H1 (cell line): ENCODE measurements around the gene PAK5. TPM values are rescaled to one million over a fixed set of nuclear protein-coding genes. Genes with fewer than 3 reads are reported as not detected.

ENCODE experiments used
- CTCF ChIA-PET: fragments of 300-600 bp; sonication (Branson Sonifier 250); formaldehyde crosslinking; loops from one replicate; lab custom pipeline; 2021; ENCODE audit not compliant: partially characterized antibody; lab: Charles Lee
- POLR2A ChIA-PET: fragments of 300-600 bp; sonication (Branson Sonifier 250); formaldehyde crosslinking; loops from one replicate; lab custom pipeline; 2021; ENCODE audit warnings: inconsistent platforms; ENCODE audit not compliant: partially characterized antibody; lab: Charles Lee
- DNase-seq, 2 experiments: peaks; one replicate each; pipeline versions ENCODE4 v3.0.0 to v3.0.0-alpha.2; 2010 to 2022; ENCODE audit warnings: low spot score in 2 of 2, low read depth in 1 of 2, mixed read lengths in 1 of 2
- FAIRE-seq: peaks from 2 replicates; lab custom pipeline; 2011; peaks lifted over from hg19 to GRCh38; lab: Jason Lieb, UNC
- H2AFZ ChIP-seq: 2 replicates; pipeline ENCODE4 v1.8.1; 2012; ENCODE audit warnings: low read length, inconsistent platforms
- H2AK5ac ChIP-seq: 2 replicates; pipeline ENCODE4 v1.6.1; 2013; ENCODE audit warnings: low read depth, low read length
- H2BK120ac ChIP-seq: replicated peaks from 2 replicates; pipeline ENCODE3; 2013; ENCODE audit warnings: low read depth, low read length, inconsistent platforms
- H2BK12ac ChIP-seq: 2 replicates; pipeline ENCODE4 v1.6.1; 2013; ENCODE audit warnings: low read depth, low read length
- H2BK15ac ChIP-seq: 2 replicates; pipeline ENCODE4 v1.6.1; 2013; ENCODE audit warnings: low read length
- H2BK20ac ChIP-seq: 2 replicates; pipeline ENCODE4 v1.6.1; 2013; ENCODE audit warnings: low read length
- H2BK5ac ChIP-seq: 2 replicates; pipeline ENCODE4 v1.6.1; 2013; ENCODE audit warnings: low read depth, low read length
- H3K14ac ChIP-seq: 2 replicates; pipeline ENCODE4 v1.6.1; 2013; ENCODE audit warnings: inconsistent platforms; ENCODE audit not compliant: insufficient read length
- H3K18ac ChIP-seq: 2 replicates; pipeline ENCODE4 v1.6.1; 2013; ENCODE audit warnings: low read length; ENCODE audit errors: extremely low read depth
- H3K23ac ChIP-seq: 2 replicates; pipeline ENCODE4 v1.6.1; 2013; ENCODE audit warnings: inconsistent platforms; ENCODE audit not compliant: insufficient read length
- H3K23me2 ChIP-seq: 2 replicates; pipeline ENCODE4 v1.6.1; 2013; ENCODE audit warnings: low read depth, low read length
- H3K27ac ChIP-seq: 2 replicates; pipeline ENCODE4 v1.6.1; 2011; ENCODE audit warnings: low read depth, low read length, inconsistent platforms
- H3K27me3 ChIP-seq, 4 experiments: replicated peaks in 1 of 4; 1 replicate in 1 of 4; 2 replicates in 3 of 4; pipeline versions ENCODE4 v1.6.1 to v1.8.1; 2011 to 2013; ENCODE audit warnings: low read length in 3 of 4, mild to moderate bottlenecking in 3 of 4, inconsistent platforms in 2 of 4, mixed read lengths in 2 of 4, moderate library complexity in 1 of 4; ENCODE audit not compliant: control insufficient read depth in 3 of 4, insufficient read depth in 3 of 4; ENCODE audit errors: extremely low read depth in 1 of 4
- H3K36me3 ChIP-seq, 4 experiments: 2 replicates each; pipeline versions ENCODE4 v1.6.1 to v1.8.1; 2011 to 2013; ENCODE audit warnings: mild to moderate bottlenecking in 4 of 4, low read length in 3 of 4, moderate library complexity in 2 of 4, control low read depth in 1 of 4, inconsistent platforms in 1 of 4; ENCODE audit not compliant: insufficient read depth in 4 of 4, control insufficient read depth in 2 of 4
- H3K4ac ChIP-seq: replicated peaks from 2 replicates; pipeline ENCODE3; 2013; ENCODE audit warnings: low read length, low read depth, mixed read lengths, inconsistent platforms; ENCODE audit not compliant: insufficient read length
- H3K4me1 ChIP-seq, 4 experiments: replicated peaks in 1 of 4; 1 replicate in 1 of 4; 2 replicates in 3 of 4; pipeline versions ENCODE4 v1.6.1 to v1.8.1; 2011 to 2013; ENCODE audit warnings: low read length in 3 of 4, inconsistent platforms in 2 of 4, mixed read lengths in 1 of 4; ENCODE audit not compliant: insufficient read depth in 4 of 4, control insufficient read depth in 3 of 4
- H3K4me2 ChIP-seq, 2 experiments: 2 replicates each; pipeline versions ENCODE4 v1.6.1 to v1.8.1; 2011 to 2013; ENCODE audit warnings: low read depth in 2 of 2, low read length in 2 of 2, control low read depth in 1 of 2, inconsistent platforms in 1 of 2, mild to moderate bottlenecking in 1 of 2; ENCODE audit not compliant: insufficient read depth in 1 of 2
- H3K4me3 ChIP-seq, 4 experiments: fragments of 200-600, 300-600 bp in 1 of 4; sonication (generic), shearing (Covaris generic), sonication (Bioruptor Twin) in 1 of 4; 2 replicates each; pipeline versions ENCODE4 v1.5.1 to v1.8.1; 2011 to 2016; ENCODE audit warnings: low read length in 4 of 4, low read depth in 3 of 4, control low read depth in 2 of 4, inconsistent platforms in 2 of 4, mild to moderate bottlenecking in 2 of 4, mixed read lengths in 1 of 4, moderate library complexity in 1 of 4; ENCODE audit not compliant: insufficient read depth in 2 of 4; ENCODE audit errors: extremely low read depth in 1 of 4
- H3K56ac ChIP-seq: replicated peaks from 2 replicates; pipeline ENCODE3; 2013; ENCODE audit warnings: low read depth, mild to moderate bottlenecking, mixed read lengths, low read length, inconsistent platforms; ENCODE audit not compliant: insufficient read length
- H3K79me1 ChIP-seq: 2 replicates; pipeline ENCODE4 v1.6.1; 2013; ENCODE audit warnings: low read depth, low read length, control low read depth
- H3K79me2 ChIP-seq, 2 experiments: 2 replicates each; pipeline versions ENCODE4 v1.6.1 to v1.8.1; 2012 to 2013; ENCODE audit warnings: low read length in 2 of 2, mild to moderate bottlenecking in 2 of 2, inconsistent platforms in 1 of 2; ENCODE audit not compliant: insufficient read depth in 2 of 2, control insufficient read depth in 1 of 2
- H3K9ac ChIP-seq, 4 experiments: replicated peaks in 1 of 4; 1 replicate in 1 of 4; 2 replicates in 3 of 4; pipeline versions ENCODE4 v1.6.1 to v1.8.1; 2011 to 2013; ENCODE audit warnings: low read depth in 3 of 4, low read length in 3 of 4, control low read depth in 2 of 4, mild to moderate bottlenecking in 2 of 4, moderate library complexity in 2 of 4, inconsistent platforms in 1 of 4; ENCODE audit errors: extremely low read depth in 1 of 4
- H3K9me3 ChIP-seq, 2 experiments: 2 replicates each; pipeline versions ENCODE4 v1.6.1 to v1.8.1; 2012 to 2013; ENCODE audit warnings: mild to moderate bottlenecking in 2 of 2, moderate library complexity in 2 of 2, control low read depth in 1 of 2, inconsistent platforms in 1 of 2, low read depth in 1 of 2, low read length in 1 of 2, mixed read lengths in 1 of 2; ENCODE audit not compliant: insufficient read depth in 2 of 2
- H4K20me1 ChIP-seq, 2 experiments: replicated peaks in 1 of 2; 2 replicates each; pipeline versions ENCODE3 to v1.8.1; 2011 to 2013; ENCODE audit warnings: inconsistent platforms in 2 of 2, low read length in 2 of 2, mild to moderate bottlenecking in 1 of 2; ENCODE audit not compliant: insufficient read depth in 2 of 2, control insufficient read depth in 1 of 2
- H4K5ac ChIP-seq: 2 replicates; pipeline ENCODE4 v1.6.1; 2013; ENCODE audit warnings: low read length, low read depth, mixed read lengths, inconsistent platforms; ENCODE audit not compliant: insufficient read length
- H4K8ac ChIP-seq: 2 replicates; pipeline ENCODE4 v1.8.0; 2013; ENCODE audit warnings: mild to moderate bottlenecking, moderate library complexity, low read length, inconsistent platforms; ENCODE audit not compliant: insufficient read depth; ENCODE audit errors: extremely low read depth
- H4K91ac ChIP-seq: replicated peaks from 2 replicates; pipeline ENCODE3; 2013; ENCODE audit warnings: low read length, mixed read lengths, inconsistent platforms; ENCODE audit not compliant: insufficient read length
- RNF2 ChIP-seq: fragments of 200-900, 300-1000 bp; sonication (generic); IDR thresholded peaks from 2 replicates; pipeline ENCODE4 v1.7.1; 2016; ENCODE audit warnings: borderline replicate concordance, low read depth, mild to moderate bottlenecking, antibody characterized with exemption, low read length; ENCODE audit not compliant: poor library complexity, severe bottlenecking; ENCODE audit errors: missing control alignments
- ZNF274 ChIP-seq: IDR thresholded peaks from 2 replicates; pipeline ENCODE4 v1.7.0; 2012; ENCODE audit warnings: low read length, borderline replicate concordance; ENCODE audit errors: extremely low read depth
- WGBS, 2 experiments: shearing (Covaris generic) in 1 of 2; methylation state at CpG; one replicate each; pipeline versions ENCODE4 v1.1.6 to v1.1.7; 2013 to 2015; ENCODE audit warnings: low lambda C conversion rate in 2 of 2, mixed read lengths in 2 of 2, inconsistent platforms in 1 of 2, low coverage in 1 of 2, missing lambda C conversion rate in 1 of 2; ENCODE audit not compliant: insufficient replicate concordance in 2 of 2, insufficient coverage in 1 of 2, insufficient read length in 1 of 2; ENCODE audit errors: extremely low coverage in 1 of 2, missing lambda C conversion rate in 1 of 2; 5-methylcytosine and 5-hydroxymethylcytosine counted together
- polyA plus RNA-seq, 7 experiments: library from polyadenylated mRNA; depleted of rRNA in 3 of 7; stranded (reverse) in 5 of 7; unstranded in 2 of 7; fragments of >200 nt in 5 of 7; fragments of 200-250 nt in 2 of 7; gene quantifications; 1 replicate in 5 of 7; 2 replicates in 1 of 7; 4 replicates in 1 of 7; pipeline versions ENCODE4 v1.2.1 to v1.2.3, GENCODE V29; 2011 to 2013; ENCODE audit warnings: missing spikeins in 2 of 7, mixed read lengths in 2 of 7
- total RNA-seq: library from RNA; stranded (reverse); fragmentation: NEBNext Ultra II Directional; extraction: Animal tissue kit (Norgen Biotek cat#: 25700); gene quantifications from 2 replicates; pipeline ENCODE4 v1.2.1, GENCODE V29; 2021

PAK5 gene
- total and polyA plus RNA-seq, 2 of the 8 experiments (the other 6 are each of a cell fraction or from before 2014, with no cell fraction given) = 0.54 to 0.80 TPM

GRCh38 chr20:9835302-9835701, 3.6 kb downstream of the PAK5 start:
- no peaks in the 10 kb centered on the region for H3K79me1 ChIP-seq
- CTCF ChIA-PET = no interaction called here
- no peak overlapping the region for H3K4me3 ChIP-seq
- no peak overlapping the region for H4K8ac ChIP-seq
- no peak overlapping the region for H4K91ac ChIP-seq
- 62% methylated on average over 1 of the region's 1 CpG; no CpG with 5 or more reads in 1 of the 2 experiments for WGBS, 2 experiments
- no peak overlapping the region for H3K14ac ChIP-seq
- no peaks in the 10 kb centered on the region for H4K20me1 ChIP-seq
- H3K56ac ChIP-seq = no peak overlapping the region
- no peak overlapping the region for H2BK20ac ChIP-seq
- no peaks in the 10 kb centered on the region for H3K36me3 ChIP-seq
- no peak overlapping the region for H2BK15ac ChIP-seq
- no peak overlapping the region for H3K9ac ChIP-seq
- no peak overlapping the region for H3K18ac ChIP-seq
- peaks cover 0 to 8% (median 5%) of the 10 kb centered on the region in 4 experiments; a peak in 5 of 7 replicates for H3K27me3 ChIP-seq
- H2BK120ac ChIP-seq = no peak overlapping the region
- no peak overlapping the region for H2BK5ac ChIP-seq
- peaks cover 0 to 19% (median 6%) of the 10 kb centered on the region in 4 experiments; a peak in 5 of 7 replicates for H3K4me1 ChIP-seq
- no peak overlapping the region for H2AK5ac ChIP-seq
- H3K9me3 ChIP-seq = no peaks in the 10 kb centered on the region
- H3K23me2 ChIP-seq = peaks cover 10% of the 10 kb centered on the region; the same call in 1 of the 2 replicates
- POLR2A ChIA-PET = no interaction called here
- FAIRE-seq = no peak
- no peak for DNase-seq
- H3K27ac ChIP-seq = no peak overlapping the region
- H2AFZ ChIP-seq = no peak overlapping the region
- no peak overlapping the region for H3K4me2 ChIP-seq
- no peak overlapping the region for H4K5ac ChIP-seq
- no peak overlapping the region for H3K23ac ChIP-seq
- H3K79me2 ChIP-seq = no peaks in the 10 kb centered on the region
- H2BK12ac ChIP-seq = no peak overlapping the region
- no peak overlapping the region for H3K4ac ChIP-seq
- TF ChIP-seq ZNF274 = no peak
- no peak for TF ChIP-seq RNF2
